Trophoblast cell (in vitro differentiated cells and primary cell): ENCODE measurements around the gene CD200R1.
"Not testable (repeated sequence)": the region's sequence is repeated elsewhere in the genome, so short reads cannot be mapped to it uniquely, and the experiment has no call there.

ENCODE experiments used
- DNase-seq, 2 donors: peaks; one replicate each; pipeline ENCODE4 v3.0.0-alpha.2; 2016
- H2AFZ ChIP-seq: 2 replicates; pipeline ENCODE4 v1.6.1; 2013; ENCODE audit warnings: low read length, moderate library complexity, mild to moderate bottlenecking; ENCODE audit not compliant: insufficient read depth, poor library complexity
- H2AK5ac ChIP-seq: 2 replicates; pipeline ENCODE4 v1.6.1; 2013; ENCODE audit warnings: mild to moderate bottlenecking, low read length
- H2BK120ac ChIP-seq: 2 replicates; pipeline ENCODE4 v1.6.1; 2013; ENCODE audit warnings: low read length, mild to moderate bottlenecking, moderate library complexity; ENCODE audit not compliant: insufficient read depth, poor library complexity
- H2BK12ac ChIP-seq: 2 replicates; pipeline ENCODE4 v1.6.1; 2013; ENCODE audit warnings: mild to moderate bottlenecking, low read length, moderate library complexity
- H2BK5ac ChIP-seq: 2 replicates; pipeline ENCODE4 v1.6.1; 2013; ENCODE audit warnings: low read length, low read depth, moderate library complexity, mild to moderate bottlenecking; ENCODE audit not compliant: poor library complexity
- H3K14ac ChIP-seq: 2 replicates; pipeline ENCODE4 v1.6.1; 2013; ENCODE audit warnings: mild to moderate bottlenecking, low read length
- H3K18ac ChIP-seq: 2 replicates; pipeline ENCODE4 v1.6.1; 2013; ENCODE audit warnings: mild to moderate bottlenecking, low read length
- H3K23ac ChIP-seq: 2 replicates; pipeline ENCODE4 v1.6.1; 2013; ENCODE audit warnings: low read length
- H3K27ac ChIP-seq: 2 replicates; pipeline ENCODE4 v1.5.1; 2013; ENCODE audit warnings: low read depth, mild to moderate bottlenecking, inconsistent platforms, low read length, moderate library complexity
- H3K27me3 ChIP-seq: 2 replicates; pipeline ENCODE4 v1.6.1; 2013; ENCODE audit warnings: inconsistent platforms, mild to moderate bottlenecking, low read length, moderate library complexity; ENCODE audit not compliant: insufficient read depth
- H3K36me3 ChIP-seq, 2 experiments: 1 replicate in 1 of 2; 2 replicates in 1 of 2; pipeline ENCODE4 v1.6.1; 2013; ENCODE audit warnings: low read length in 2 of 2, mild to moderate bottlenecking in 2 of 2, moderate library complexity in 1 of 2; ENCODE audit not compliant: insufficient read depth in 2 of 2, control insufficient read depth in 1 of 2
- H3K4ac ChIP-seq: 2 replicates; pipeline ENCODE4 v1.6.1; 2013; ENCODE audit warnings: low read depth, mild to moderate bottlenecking, low read length, moderate library complexity
- H3K4me1 ChIP-seq, 2 experiments: 1 replicate in 1 of 2; 2 replicates in 1 of 2; pipeline ENCODE4 v1.6.1; 2013; ENCODE audit warnings: low read length in 2 of 2, mild to moderate bottlenecking in 2 of 2, moderate library complexity in 1 of 2; ENCODE audit not compliant: insufficient read depth in 2 of 2, control insufficient read depth in 1 of 2
- H3K4me2 ChIP-seq: 2 replicates; pipeline ENCODE4 v1.6.1; 2013; ENCODE audit warnings: inconsistent platforms, mild to moderate bottlenecking, low read length, moderate library complexity
- H3K4me3 ChIP-seq: 2 replicates; pipeline ENCODE4 v1.5.1; 2013; ENCODE audit warnings: mild to moderate bottlenecking, low read depth, low read length, inconsistent platforms
- H3K79me1 ChIP-seq: one replicate; pipeline ENCODE4 v1.6.1; 2013; ENCODE audit warnings: low read length
- H3K79me2 ChIP-seq: 2 replicates; pipeline ENCODE4 v1.6.1; 2013; ENCODE audit warnings: low read length, mild to moderate bottlenecking; ENCODE audit not compliant: control insufficient read depth, insufficient read depth, poor library complexity
- H3K9ac ChIP-seq: 2 replicates; pipeline ENCODE4 v1.6.1; 2013; ENCODE audit warnings: mild to moderate bottlenecking, low read length
- H3K9me3 ChIP-seq: 2 replicates; pipeline ENCODE4 v1.6.1; 2013; ENCODE audit warnings: low read depth, mild to moderate bottlenecking, control low read depth, inconsistent platforms, low read length; ENCODE audit not compliant: insufficient read depth
- H4K12ac ChIP-seq: 2 replicates; pipeline ENCODE4 v1.6.1; 2013; ENCODE audit warnings: low read depth, mild to moderate bottlenecking, low read length, moderate library complexity
- H4K8ac ChIP-seq: 2 replicates; pipeline ENCODE4 v1.6.1; 2013; ENCODE audit warnings: low read depth, mild to moderate bottlenecking, low read length, moderate library complexity
- H4K91ac ChIP-seq: one replicate; pipeline ENCODE4 v1.6.1; 2013; ENCODE audit warnings: low read depth, mild to moderate bottlenecking, low read length, moderate library complexity
- whole genome bisulfite sequencing: extraction: QIAGEN DNeasy Blood & Tissue Kit; methylation state at CpG from one replicate; pipeline ENCODE4 v1.1.7; 2013; ENCODE audit warnings: missing lambda C conversion rate; ENCODE audit not compliant: insufficient read length, insufficient coverage; ENCODE audit errors: extremely low coverage; 5-methylcytosine and 5-hydroxymethylcytosine counted together

The CD200R1 gene

DNA sequence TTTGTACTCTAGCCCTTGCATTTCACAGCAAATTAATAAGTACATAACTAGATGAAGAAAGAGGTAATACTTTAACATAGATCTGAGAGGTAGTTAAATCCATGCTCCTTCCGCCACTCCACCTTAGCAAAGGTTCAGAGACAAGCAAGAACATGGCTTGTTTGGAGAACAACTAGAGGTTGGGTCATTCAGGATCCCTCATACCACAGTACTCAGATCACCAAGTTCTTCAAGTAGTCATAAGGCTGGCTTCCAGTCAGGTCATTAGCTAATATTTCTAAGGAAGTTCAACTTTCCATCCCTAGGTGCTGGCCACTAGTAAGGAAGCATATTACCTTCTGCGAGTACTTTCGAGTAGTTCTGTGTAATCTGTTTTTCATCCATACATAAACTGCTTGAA lies 44.1 kb downstream of the CD200R1 start:
- Histone ChIP-seq H3K79me2 (no peaks in the 10 kb centered on the region), H3K4me1 (no peaks in the 10 kb centered on the region), H2BK120ac (no peak overlapping the region), H3K14ac (no peak overlapping the region), H2AK5ac (no peak overlapping the region), H3K27ac (no peak overlapping the region), H3K4me3 (no peak overlapping the region), H2AFZ (no peak overlapping the region), H4K91ac (no peak overlapping the region), H4K8ac (no peak overlapping the region), H3K23ac (no peak overlapping the region), H2BK12ac (no peak overlapping the region), H3K18ac (no peak overlapping the region), H4K12ac (no peak overlapping the region), H3K79me1 (no peaks in the 10 kb centered on the region), H3K36me3 (no peaks in the 10 kb centered on the region), H3K4me2 (no peak overlapping the region), H3K27me3 (no peaks in the 10 kb centered on the region), H2BK5ac (no peak overlapping the region), H3K9me3 (no peaks in the 10 kb centered on the region), H3K9ac (no peak overlapping the region), H3K4ac (no peak overlapping the region)
- DNase-seq, result no peak
- WGBS, result no CpG with 5 or more reads among the region's 3 CpGs

DNA sequence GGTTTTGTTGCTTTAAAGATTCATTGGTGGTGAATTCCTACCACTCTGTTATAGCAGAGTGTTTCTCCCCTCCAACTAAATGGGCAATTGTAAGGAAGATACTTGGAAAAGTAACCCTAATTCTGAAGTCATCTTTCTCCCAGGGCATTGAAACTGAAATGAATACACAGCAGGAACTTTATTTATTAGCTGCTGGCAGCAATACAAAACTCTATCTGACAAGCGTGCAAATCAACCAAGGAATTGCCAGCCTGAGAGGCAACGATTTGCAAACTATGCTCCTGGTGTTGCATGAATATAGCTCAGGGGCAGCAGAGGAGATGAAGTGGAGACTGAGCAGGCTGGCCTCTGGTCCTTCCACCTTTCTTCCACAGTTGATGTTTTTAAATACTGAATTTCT lies 48.9 kb downstream of the CD200R1 start:
- Histone ChIP-seq H2BK5ac (no peak overlapping the region), H3K79me2 (no peaks in the 10 kb centered on the region), H3K79me1 (no peaks in the 10 kb centered on the region), H2AK5ac (no peak overlapping the region), H3K18ac (no peak overlapping the region), H3K4me2 (no peak overlapping the region), H3K4me1 (no peaks in the 10 kb centered on the region), H3K27me3 (no peaks in the 10 kb centered on the region), H3K14ac (no peak overlapping the region), H4K91ac (no peak overlapping the region), H4K12ac (no peak overlapping the region), H3K27ac (no peak overlapping the region), H3K9ac (no peak overlapping the region), H3K9me3 (no peaks in the 10 kb centered on the region), H4K8ac (no peak overlapping the region), H3K23ac (no peak overlapping the region), H3K4me3 (no peak overlapping the region), H2BK120ac (no peak overlapping the region), H2AFZ (no peak overlapping the region), H2BK12ac (no peak overlapping the region), H3K4ac (no peak overlapping the region), H3K36me3 (no peaks in the 10 kb centered on the region)
- no CpG with 5 or more reads among the region's 2 CpGs for WGBS
- DNase-seq, result no peak

- DNase-seq, result no peak
- Histone ChIP-seq H3K9me3 (no peaks in the 10 kb centered on the region), H3K36me3 (no peaks in the 10 kb centered on the region), H2BK12ac (no peak overlapping the region), H3K23ac (no peak overlapping the region), H3K27ac (no peak overlapping the region), H3K79me1 (no peaks in the 10 kb centered on the region), H4K91ac (no peak overlapping the region), H4K8ac (no peak overlapping the region), H3K14ac (no peak overlapping the region), H3K9ac (no peak overlapping the region), H4K12ac (no peak overlapping the region), H3K4ac (no peak overlapping the region), H2BK5ac (no peak overlapping the region), H3K4me1 (no peaks in the 10 kb centered on the region), H2AK5ac (no peak overlapping the region), H2AFZ (no peak overlapping the region), H3K18ac (no peak overlapping the region), H3K79me2 (no peaks in the 10 kb centered on the region), H3K4me3 (no peak overlapping the region), H3K4me2 (no peak overlapping the region), H2BK120ac (no peak overlapping the region), H3K27me3 (no peaks in the 10 kb centered on the region)
- WGBS, result no CpG with 5 or more reads among the region's 2 CpGs
These were observed 49.3 kb downstream of the CD200R1 start for GRCh38 chr3:112925560-112925959.

GRCh38 chr3:112919541-112919940 lies 55.4 kb downstream of the CD200R1 start:
- not testable (repeated sequence) for H2BK12ac ChIP-seq
- WGBS, result no CpG with 5 or more reads among the region's 5 CpGs

More at GRCh38 chr3:112919541-112919940, 55.4 kb downstream of the CD200R1 start:
- H3K79me1 ChIP-seq, H2AFZ ChIP-seq, H4K91ac ChIP-seq, H4K8ac ChIP-seq, H3K4ac ChIP-seq, DNase-seq, H3K27ac ChIP-seq, H2BK5ac ChIP-seq, H2BK120ac ChIP-seq, H3K23ac ChIP-seq, H3K79me2 ChIP-seq, H3K36me3 ChIP-seq, H3K9me3 ChIP-seq, H3K4me2 ChIP-seq, H3K4me1 ChIP-seq, H3K4me3 ChIP-seq, H3K18ac ChIP-seq, H2AK5ac ChIP-seq, H4K12ac ChIP-seq, H3K14ac ChIP-seq, H3K27me3 ChIP-seq, H3K9ac ChIP-seq: not testable (repeated sequence)
